ENCODE measurements around the gene RHOT2. TPM values are rescaled to one million over a fixed set of nuclear protein-coding genes. Genes with fewer than 3 reads are reported as not detected.
A peak's percentile ranks its signal among the peaks of the same experiment; 100 is the strongest.

Gene RHOT2
- total and polyA plus RNA-seq, 2 of the 8 experiments (the other 6 are each of a cell fraction or from before 2014, with no cell fraction given): 149 to 194 TPM

GRCh38 chr16:630815-631405 is 37.0 kb upstream of the RHOT2 start, which contains the start of gene WFIKKN1:
Gene WFIKKN1, plus strand, starts transcription at chr16:630985. Its CDS starts 269 bp downstream, at chr16:631254.
- H4K5ac ChIP-seq (ENCODE audit: insufficient read length, low read depth, low read length): peak within 1 kb of the TSS; percentile 91
- H3K14ac ChIP-seq (ENCODE audit: insufficient read length): peak within 1 kb of the TSS; percentile 57
- H3K27ac ChIP-seq (ENCODE audit: low read depth, low read length): peak within 1 kb of the TSS; percentile 63; the same call in 1 of the 2 replicates
- H3K56ac ChIP-seq (replicated peaks; ENCODE audit: insufficient read length, low read depth, low read length): peak within 1 kb of the TSS; percentile 60
- H3K4ac ChIP-seq (replicated peaks; ENCODE audit: insufficient read length, low read depth, low read length): peak within 1 kb of the TSS; percentile 90
- H3K4me2 ChIP-seq (ENCODE audit: insufficient read depth in 1 of 2, low read depth in 2 of 2, low read length in 2 of 2): peak within 1 kb of the TSS; percentile 79 to 88
- no peak within 1 kb of the TSS for H3K23ac ChIP-seq (ENCODE audit: insufficient read length)
- peak within 1 kb of the TSS; percentile 94; the same call in 1 of the 2 replicates for H2BK5ac ChIP-seq (ENCODE audit: low read depth, low read length)
- H4K91ac ChIP-seq (replicated peaks; ENCODE audit: insufficient read length, low read length): peak within 1 kb of the TSS; percentile 88
- H3K23me2 ChIP-seq (ENCODE audit: low read depth, low read length): peaks cover 5% of the 10 kb centered on the region; the same call in 1 of the 2 replicates
- no peak within 1 kb of the TSS for H2AFZ ChIP-seq (ENCODE audit: low read length)
- no peaks in the 10 kb centered on the region for H3K27me3 ChIP-seq (replicated peaks in 1 of 4; ENCODE audit: control insufficient read depth in 3 of 4, extremely low read depth in 1 of 4, insufficient read depth in 3 of 4, low read length in 3 of 4)
- POLR2A ChIA-PET (ENCODE audit: partially characterized antibody): interaction anchor here (0.6 to 1.5 kb wide), 25 partner anchors 8 to 231 kb away, joined by 3 to 11 read pairs (median 4); partner anchors contain the start of genes CAPN15, JMJD8, NHLRC4 and RAB40C
- H3K4me1 ChIP-seq (replicated peaks in 1 of 4; ENCODE audit: control insufficient read depth in 3 of 4, insufficient read depth in 4 of 4, low read length in 3 of 4): peaks cover 0 to 29% (median 22%) of the 10 kb centered on the region in 4 experiments; a peak in 6 of 7 replicates
- H4K8ac ChIP-seq (ENCODE audit: extremely low read depth, insufficient read depth, low read length): peak within 1 kb of the TSS; percentile 66
- peak within 1 kb of the TSS in 3 of 4 experiments; percentile 38 to 71 (median 54); a peak in 5 of 7 replicates for H3K9ac ChIP-seq (replicated peaks in 1 of 4; ENCODE audit: extremely low read depth in 1 of 4, low read depth in 3 of 4, low read length in 3 of 4)
- peak within 1 kb of the TSS; percentile 92; the same call in 1 of the 2 replicates for H2BK15ac ChIP-seq (ENCODE audit: low read length)
- peak within 1 kb of the TSS; percentile 85; the same call in 1 of the 2 replicates for H2BK12ac ChIP-seq (ENCODE audit: low read depth, low read length)
- H3K9me3 ChIP-seq (ENCODE audit: insufficient read depth in 2 of 2, low read depth in 1 of 2, low read length in 1 of 2): no peaks in the 10 kb centered on the region
- peaks cover 0 to 24% (median 3%) of the 10 kb centered on the region in 4 experiments; a peak in 4 of 8 replicates for H3K36me3 ChIP-seq (ENCODE audit: control insufficient read depth in 2 of 4, insufficient read depth in 4 of 4, low read length in 3 of 4)
- FAIRE-seq (no peak), DNase-seq (ENCODE audit: low read depth in 1 of 2, low spot score in 2 of 2) (peak in 1 of 2 experiments; percentile 85)
- peaks cover 3 to 10% of the 10 kb centered on the region in 2 experiments for H4K20me1 ChIP-seq (replicated peaks in 1 of 2; ENCODE audit: control insufficient read depth in 1 of 2, insufficient read depth in 2 of 2, low read length in 2 of 2)
- WGBS, 2 experiments (ENCODE audit: extremely low coverage in 1 of 2, insufficient coverage in 1 of 2, insufficient read length in 1 of 2, insufficient replicate concordance in 2 of 2, low coverage in 1 of 2, low lambda C conversion rate in 2 of 2, missing lambda C conversion rate in 1 of 2): 12% methylated on average over 21 of the region's 23 CpGs; no CpG with 5 or more reads in 1 of the 2 experiments
- H3K79me2 ChIP-seq (ENCODE audit: control insufficient read depth in 1 of 2, insufficient read depth in 2 of 2, low read length in 2 of 2): peaks cover 0 to 6% of the 10 kb centered on the region in 2 experiments; a peak in 1 of 4 replicates
- H3K18ac ChIP-seq (ENCODE audit: extremely low read depth, low read length): peak within 1 kb of the TSS; percentile 96
- H3K79me1 ChIP-seq (ENCODE audit: low read depth, low read length): no peaks in the 10 kb centered on the region
- H2AK5ac ChIP-seq (ENCODE audit: low read depth, low read length): peak within 1 kb of the TSS; percentile 25; the same call in 1 of the 2 replicates
- H2BK120ac ChIP-seq (replicated peaks; ENCODE audit: low read depth, low read length): peak within 1 kb of the TSS; percentile 82
- peak within 1 kb of the TSS; percentile 41 to 67 (median 60) for H3K4me3 ChIP-seq (ENCODE audit: extremely low read depth in 1 of 4, insufficient read depth in 2 of 4, low read depth in 3 of 4, low read length in 4 of 4)
- CTCF ChIA-PET (ENCODE audit: partially characterized antibody): interaction anchor here (0.6 to 1.9 kb wide), 5 partner anchors 10 to 46 kb away, joined by 3 to 6 read pairs (median 3); no protein-coding TSS in a partner anchor
- peak within 1 kb of the TSS; percentile 55; the same call in 1 of the 2 replicates for H2BK20ac ChIP-seq (ENCODE audit: low read length)
- peak in 1 of 2 experiments; percentile 55; a peak in 2 of 3 replicates for TF ChIP-seq POLR2A (IDR thresholded peaks at IDR 0.05; ENCODE audit: control extremely low read depth in 1 of 2, low read depth in 2 of 2, low read length in 2 of 2)
- TF ChIP-seq RNF2 (IDR thresholded peaks at IDR 0.05; ENCODE audit: borderline replicate concordance, low read depth, low read length, missing control alignments, poor library complexity, severe bottlenecking): no peak
- peak in 1 of 2 experiments; percentile 53; a peak in 1 of 4 replicates for TF ChIP-seq SIN3A (conservative IDR thresholded peaks at IDR 0.05 in 1 of 2, IDR thresholded peaks at IDR 0.05 in 1 of 2; ENCODE audit: low read depth in 1 of 2, low read length in 2 of 2)
- no peak for TF ChIP-seq SP2 (IDR thresholded peaks at IDR 0.05; ENCODE audit: low read length)
- TF ChIP-seq ASH2L (IDR thresholded peaks at IDR 0.05; ENCODE audit: low read length): no peak
- TF ChIP-seq KDM4A (IDR thresholded peaks at IDR 0.05; ENCODE audit: low read depth, low read length, severe bottlenecking): peak; percentile 57
- TF ChIP-seq EGR1 (IDR thresholded peaks at IDR 0.05; ENCODE audit: borderline replicate concordance, low read depth, low read length): no peak
- no peak for TF ChIP-seq EZH2 (IDR thresholded peaks at IDR 0.05; ENCODE audit: low read depth, low read length, severe bottlenecking)
- TF ChIP-seq RXRA (IDR thresholded peaks at IDR 0.05; ENCODE audit: insufficient read depth, low read depth, low read length): no peak
- TF ChIP-seq EP300 (IDR thresholded peaks at IDR 0.05; ENCODE audit: borderline replicate concordance in 1 of 2, low read depth in 2 of 2, low read length in 2 of 2): peak in 1 of 2 experiments; percentile 24; a peak in 1 of 3 replicates

Measured in H1 (cell line).